HEK293 (cell line): ENCODE results near the gene SLC35F6.

ENCODE experiments used
- ZEB2 ChIP-seq: fragments of 450-650 bp; formaldehyde crosslinking; IDR thresholded peaks from 2 replicates; pipeline ENCODE4 v1.5.1; 2016; ENCODE audit warnings: missing biosample characterization, missing genetic modification characterization
- ZNF335 ChIP-seq: fragments of 450-650 bp; formaldehyde crosslinking; conservative IDR thresholded peaks from 2 replicates; pipeline ENCODE4 v1.5.1; 2016; ENCODE audit warnings: missing biosample characterization, missing genetic modification characterization
- ZNF768 ChIP-seq: fragments of 450-650 bp; formaldehyde crosslinking; IDR thresholded peaks from 2 replicates; pipeline ENCODE4 v1.5.1; 2018; ENCODE audit warnings: missing biosample characterization, mild to moderate bottlenecking, missing genetic modification characterization
- ZSCAN30 ChIP-seq: fragments of 450-650 bp; IDR thresholded peaks from 2 replicates; pipeline ENCODE4 v1.5.1; 2018; ENCODE audit warnings: missing biosample characterization, mild to moderate bottlenecking, missing genetic modification characterization, moderate library complexity
- TF ChIP-seq, protein P1 (sequence below): fragments of 450-650 bp; formaldehyde crosslinking; IDR thresholded peaks from 2 replicates; pipeline ENCODE4 v1.5.1; 2016; ENCODE audit warnings: missing biosample characterization, missing genetic modification characterization
- TF ChIP-seq, protein P2 (sequence below): fragments of 450-650 bp; formaldehyde crosslinking; IDR thresholded peaks from 2 replicates; pipeline ENCODE4 v1.5.1; 2016; ENCODE audit warnings: missing biosample characterization, missing genetic modification characterization
- TF ChIP-seq, protein P3 (sequence below): fragments of 450-650 bp; formaldehyde crosslinking; IDR thresholded peaks from 2 replicates; pipeline ENCODE4 v1.5.1; 2016; ENCODE audit warnings: missing biosample characterization, missing genetic modification characterization

DNA sequence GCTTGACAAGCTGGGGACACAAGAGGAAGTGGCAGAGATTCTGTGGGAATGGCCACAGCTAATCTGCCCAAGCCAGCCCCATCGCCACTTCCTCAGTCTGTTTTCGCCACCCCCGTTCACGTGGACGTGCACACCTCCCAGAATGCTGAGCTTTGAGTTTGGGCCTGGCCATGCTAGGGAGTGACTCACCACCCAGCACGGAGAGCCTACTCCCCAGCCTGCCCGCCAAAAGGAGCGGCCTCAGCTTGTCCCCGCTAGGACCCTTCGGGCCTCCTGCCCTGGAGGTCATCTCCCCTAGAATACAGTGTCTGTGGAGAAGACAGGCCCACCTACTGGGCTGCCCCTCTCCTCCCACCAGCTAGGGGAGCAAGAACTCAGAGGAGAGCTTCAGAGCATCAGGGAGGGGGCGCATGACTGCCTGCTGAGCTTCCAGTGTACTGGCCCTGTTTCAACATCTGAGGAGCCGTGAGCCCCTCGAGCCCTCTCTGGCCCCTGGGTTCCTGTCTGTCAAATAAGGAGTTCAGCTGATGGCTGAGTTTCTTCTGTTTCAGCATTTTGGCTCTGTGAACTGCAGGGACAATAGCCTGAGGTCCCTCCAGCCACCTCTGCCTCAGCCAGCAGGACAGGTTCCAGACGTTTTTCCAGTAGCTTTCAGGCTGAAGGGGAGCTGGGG lies 5.1 kb downstream of the SLC35F6 start:
- TF ChIP-seq ZNF335 (tag by site-specific recombination) (no peak), ZEB2 (tag by site-specific recombination) (no peak), ZSCAN30 (tag by site-specific recombination) (no peak), ZNF768 (tag by site-specific recombination) (no peak)
- TF ChIP-seq, protein P1, sequence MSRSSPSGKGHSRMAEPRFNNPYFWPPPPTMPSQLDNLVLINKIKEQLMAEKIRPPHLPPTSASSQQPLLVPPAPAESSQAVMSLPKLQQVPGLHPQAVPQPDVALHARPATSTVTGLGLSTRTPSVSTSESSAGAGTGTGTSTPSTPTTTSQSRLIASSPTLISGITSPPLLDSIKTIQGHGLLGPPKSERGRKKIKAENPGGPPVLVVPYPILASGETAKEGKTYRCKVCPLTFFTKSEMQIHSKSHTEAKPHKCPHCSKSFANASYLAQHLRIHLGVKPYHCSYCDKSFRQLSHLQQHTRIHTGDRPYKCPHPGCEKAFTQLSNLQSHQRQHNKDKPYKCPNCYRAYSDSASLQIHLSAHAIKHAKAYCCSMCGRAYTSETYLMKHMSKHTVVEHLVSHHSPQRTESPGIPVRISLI (tag by site-specific recombination), result no peak
- TF ChIP-seq, protein P2, sequence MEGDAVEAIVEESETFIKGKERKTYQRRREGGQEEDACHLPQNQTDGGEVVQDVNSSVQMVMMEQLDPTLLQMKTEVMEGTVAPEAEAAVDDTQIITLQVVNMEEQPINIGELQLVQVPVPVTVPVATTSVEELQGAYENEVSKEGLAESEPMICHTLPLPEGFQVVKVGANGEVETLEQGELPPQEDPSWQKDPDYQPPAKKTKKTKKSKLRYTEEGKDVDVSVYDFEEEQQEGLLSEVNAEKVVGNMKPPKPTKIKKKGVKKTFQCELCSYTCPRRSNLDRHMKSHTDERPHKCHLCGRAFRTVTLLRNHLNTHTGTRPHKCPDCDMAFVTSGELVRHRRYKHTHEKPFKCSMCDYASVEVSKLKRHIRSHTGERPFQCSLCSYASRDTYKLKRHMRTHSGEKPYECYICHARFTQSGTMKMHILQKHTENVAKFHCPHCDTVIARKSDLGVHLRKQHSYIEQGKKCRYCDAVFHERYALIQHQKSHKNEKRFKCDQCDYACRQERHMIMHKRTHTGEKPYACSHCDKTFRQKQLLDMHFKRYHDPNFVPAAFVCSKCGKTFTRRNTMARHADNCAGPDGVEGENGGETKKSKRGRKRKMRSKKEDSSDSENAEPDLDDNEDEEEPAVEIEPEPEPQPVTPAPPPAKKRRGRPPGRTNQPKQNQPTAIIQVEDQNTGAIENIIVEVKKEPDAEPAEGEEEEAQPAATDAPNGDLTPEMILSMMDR (tag by site-specific recombination), result no peak
- TF ChIP-seq, protein P3, sequence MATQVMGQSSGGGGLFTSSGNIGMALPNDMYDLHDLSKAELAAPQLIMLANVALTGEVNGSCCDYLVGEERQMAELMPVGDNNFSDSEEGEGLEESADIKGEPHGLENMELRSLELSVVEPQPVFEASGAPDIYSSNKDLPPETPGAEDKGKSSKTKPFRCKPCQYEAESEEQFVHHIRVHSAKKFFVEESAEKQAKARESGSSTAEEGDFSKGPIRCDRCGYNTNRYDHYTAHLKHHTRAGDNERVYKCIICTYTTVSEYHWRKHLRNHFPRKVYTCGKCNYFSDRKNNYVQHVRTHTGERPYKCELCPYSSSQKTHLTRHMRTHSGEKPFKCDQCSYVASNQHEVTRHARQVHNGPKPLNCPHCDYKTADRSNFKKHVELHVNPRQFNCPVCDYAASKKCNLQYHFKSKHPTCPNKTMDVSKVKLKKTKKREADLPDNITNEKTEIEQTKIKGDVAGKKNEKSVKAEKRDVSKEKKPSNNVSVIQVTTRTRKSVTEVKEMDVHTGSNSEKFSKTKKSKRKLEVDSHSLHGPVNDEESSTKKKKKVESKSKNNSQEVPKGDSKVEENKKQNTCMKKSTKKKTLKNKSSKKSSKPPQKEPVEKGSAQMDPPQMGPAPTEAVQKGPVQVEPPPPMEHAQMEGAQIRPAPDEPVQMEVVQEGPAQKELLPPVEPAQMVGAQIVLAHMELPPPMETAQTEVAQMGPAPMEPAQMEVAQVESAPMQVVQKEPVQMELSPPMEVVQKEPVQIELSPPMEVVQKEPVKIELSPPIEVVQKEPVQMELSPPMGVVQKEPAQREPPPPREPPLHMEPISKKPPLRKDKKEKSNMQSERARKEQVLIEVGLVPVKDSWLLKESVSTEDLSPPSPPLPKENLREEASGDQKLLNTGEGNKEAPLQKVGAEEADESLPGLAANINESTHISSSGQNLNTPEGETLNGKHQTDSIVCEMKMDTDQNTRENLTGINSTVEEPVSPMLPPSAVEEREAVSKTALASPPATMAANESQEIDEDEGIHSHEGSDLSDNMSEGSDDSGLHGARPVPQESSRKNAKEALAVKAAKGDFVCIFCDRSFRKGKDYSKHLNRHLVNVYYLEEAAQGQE (tag by site-specific recombination), result no peak
